Measurements from ENCODE around the gene MYPN.

DNA sequence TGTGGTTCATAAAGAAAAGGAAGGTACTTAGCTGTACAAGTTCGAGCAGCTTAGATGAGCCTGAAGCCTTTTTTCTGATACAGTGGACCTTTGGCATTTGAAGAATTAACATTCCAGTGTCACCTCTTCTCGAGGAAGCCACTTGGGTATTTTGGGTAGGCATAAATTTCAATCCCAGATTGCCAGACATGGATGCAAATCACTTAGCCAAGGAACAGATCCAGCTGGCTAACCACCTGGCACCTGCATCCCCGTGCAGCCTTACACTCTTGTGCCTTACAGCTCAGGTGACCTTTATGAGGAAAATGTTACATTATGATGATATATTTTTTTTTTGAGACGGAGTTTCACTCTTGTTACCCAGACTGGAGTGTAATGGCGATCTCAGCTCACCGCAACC, 138.6 kb downstream of the MYPN start:
- TF ChIP-seq, protein P1, sequence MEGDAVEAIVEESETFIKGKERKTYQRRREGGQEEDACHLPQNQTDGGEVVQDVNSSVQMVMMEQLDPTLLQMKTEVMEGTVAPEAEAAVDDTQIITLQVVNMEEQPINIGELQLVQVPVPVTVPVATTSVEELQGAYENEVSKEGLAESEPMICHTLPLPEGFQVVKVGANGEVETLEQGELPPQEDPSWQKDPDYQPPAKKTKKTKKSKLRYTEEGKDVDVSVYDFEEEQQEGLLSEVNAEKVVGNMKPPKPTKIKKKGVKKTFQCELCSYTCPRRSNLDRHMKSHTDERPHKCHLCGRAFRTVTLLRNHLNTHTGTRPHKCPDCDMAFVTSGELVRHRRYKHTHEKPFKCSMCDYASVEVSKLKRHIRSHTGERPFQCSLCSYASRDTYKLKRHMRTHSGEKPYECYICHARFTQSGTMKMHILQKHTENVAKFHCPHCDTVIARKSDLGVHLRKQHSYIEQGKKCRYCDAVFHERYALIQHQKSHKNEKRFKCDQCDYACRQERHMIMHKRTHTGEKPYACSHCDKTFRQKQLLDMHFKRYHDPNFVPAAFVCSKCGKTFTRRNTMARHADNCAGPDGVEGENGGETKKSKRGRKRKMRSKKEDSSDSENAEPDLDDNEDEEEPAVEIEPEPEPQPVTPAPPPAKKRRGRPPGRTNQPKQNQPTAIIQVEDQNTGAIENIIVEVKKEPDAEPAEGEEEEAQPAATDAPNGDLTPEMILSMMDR (IDR thresholded peaks at IDR 0.05) = no peak
- TF ChIP-seq EZH2 (IDR thresholded peaks at IDR 0.05; ENCODE audit: borderline replicate concordance, insufficient read depth, low read depth, low read length, poor library complexity, severe bottlenecking) = no peak

Measured in B cell (primary cell).